ENCODE data around the gene ZFYVE16.
"Not testable (repeated sequence)": the region's sequence is repeated elsewhere in the genome, so short reads cannot be mapped to it uniquely, and the experiment has no call there.

The ZFYVE16 gene

DNA sequence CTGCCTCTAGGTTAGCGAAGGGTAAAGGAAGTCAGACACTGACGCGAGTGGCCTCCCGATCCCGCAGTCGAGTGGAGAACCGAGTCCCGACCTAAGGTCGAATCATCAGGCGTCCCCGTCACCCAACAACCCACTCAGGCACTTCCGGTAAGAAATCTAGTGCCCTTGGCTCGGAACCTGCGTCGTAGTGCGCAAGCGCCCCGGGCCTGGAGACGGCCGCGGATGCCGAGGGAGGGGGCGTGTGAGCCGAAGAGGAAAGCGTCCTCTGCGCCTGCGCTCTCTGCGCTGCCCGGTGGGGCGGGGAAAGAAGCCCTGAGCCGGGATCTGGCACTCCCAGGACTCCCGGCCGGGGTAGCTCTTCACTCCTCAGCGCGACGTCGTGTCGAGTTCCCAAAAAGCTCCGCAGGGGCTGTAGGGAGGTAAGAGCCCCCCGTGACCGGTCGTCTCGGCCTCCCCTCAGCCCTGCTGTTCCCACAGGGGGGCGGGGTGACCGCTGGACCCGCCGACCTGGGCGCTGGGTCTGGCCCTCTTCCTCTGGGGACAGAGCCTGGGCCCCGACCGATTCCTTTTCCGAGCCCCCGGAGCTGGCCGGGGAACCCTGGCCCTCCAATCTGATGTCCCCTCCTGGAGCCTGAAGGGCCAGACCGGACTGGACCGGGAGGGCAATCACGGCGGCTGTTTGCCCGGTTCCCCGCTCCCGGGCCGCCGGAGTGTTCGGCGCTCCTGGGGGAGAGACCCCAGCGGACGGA lies at the start of gene ZFYVE16:
ZFYVE16 (plus strand) TSS at position 330 of the 749 bp plus-strand sequence. CDS start 26,084 bp downstream, outside the sequence.
- peak; percentile 95 for DNase-seq (ENCODE audit: low read depth)

- DNase-seq (ENCODE audit: low read depth): no peak
Observed at GRCh38 chr5:80360914-80361444, 46.9 kb upstream of the ZFYVE16 start.

DNA sequence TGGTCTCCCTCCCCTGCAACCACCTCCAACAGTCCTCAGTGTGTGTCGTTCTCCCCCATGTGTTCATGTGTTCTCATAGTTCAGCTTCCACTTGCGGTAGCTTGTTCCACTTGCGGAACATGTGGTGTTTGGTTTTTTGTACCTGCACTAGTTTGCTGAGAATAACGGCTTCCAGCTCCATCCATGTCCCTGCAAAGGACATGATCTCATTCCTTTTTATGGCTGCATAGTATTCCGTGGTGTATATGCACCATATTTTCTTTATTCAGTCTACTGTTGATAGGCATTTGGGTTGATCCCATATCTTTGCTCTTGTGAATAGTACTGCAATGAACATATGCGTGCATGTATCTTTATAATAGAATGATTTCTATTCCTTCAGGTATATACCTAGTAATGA lies 43.0 kb upstream of the ZFYVE16 start:
- no peak for DNase-seq (ENCODE audit: low read depth)

GRCh38 chr5:80368661-80369480 lies 39.0 kb upstream of the ZFYVE16 start:
- DNase-seq (ENCODE audit: low read depth): no peak

- no peak for DNase-seq (ENCODE audit: low read depth)
Observed at GRCh38 chr5:80369521-80369920, 38.3 kb upstream of the ZFYVE16 start.

DNA sequence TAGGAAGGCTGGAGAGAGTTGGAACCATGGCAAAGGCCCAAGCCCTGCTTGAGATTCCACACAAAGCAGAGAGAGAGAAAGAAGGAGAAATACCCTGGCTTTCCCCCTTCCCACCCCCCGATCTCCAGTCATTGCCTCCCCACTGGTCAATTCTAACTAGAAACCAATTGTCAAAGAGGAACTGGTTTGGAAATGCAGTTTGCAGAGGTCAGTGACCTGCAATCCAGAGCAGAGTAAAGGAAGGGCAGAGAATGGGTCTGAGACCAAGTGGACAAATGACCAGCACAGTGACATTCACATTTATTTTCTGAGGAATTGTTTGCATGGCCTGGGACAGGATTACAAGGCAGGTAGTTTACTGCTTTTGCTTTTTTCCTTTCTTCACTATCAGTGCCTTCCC lies 37.5 kb upstream of the ZFYVE16 start:
- DNase-seq (ENCODE audit: low read depth): no peak

DNA sequence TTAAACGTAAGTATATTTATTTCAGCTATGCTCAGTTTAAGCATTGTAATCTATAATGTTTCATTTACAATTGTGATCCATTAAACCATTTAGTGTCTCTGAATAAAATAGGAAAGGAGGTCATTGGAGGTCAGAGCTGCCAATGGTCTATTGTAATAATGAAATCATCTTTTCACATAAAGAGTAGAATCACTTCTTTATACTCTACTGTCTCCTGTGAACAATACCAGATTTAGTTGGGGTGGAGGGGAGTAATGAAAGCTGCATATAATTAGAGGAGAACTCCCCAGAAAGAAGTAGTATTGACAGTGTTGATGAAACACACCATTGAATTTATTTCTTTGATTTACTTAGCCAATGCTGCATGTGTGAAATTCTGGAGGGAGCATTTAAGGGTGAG lies 35.1 kb upstream of the ZFYVE16 start:
- no peak for DNase-seq (ENCODE audit: low read depth)

- no peak for DNase-seq (ENCODE audit: low read depth)
Observed at GRCh38 chr5:80374188-80374587, 33.7 kb upstream of the ZFYVE16 start.

GRCh38 chr5:80376557-80376956 lies 31.3 kb upstream of the ZFYVE16 start:
- DNase-seq (ENCODE audit: low read depth): no peak

DNA sequence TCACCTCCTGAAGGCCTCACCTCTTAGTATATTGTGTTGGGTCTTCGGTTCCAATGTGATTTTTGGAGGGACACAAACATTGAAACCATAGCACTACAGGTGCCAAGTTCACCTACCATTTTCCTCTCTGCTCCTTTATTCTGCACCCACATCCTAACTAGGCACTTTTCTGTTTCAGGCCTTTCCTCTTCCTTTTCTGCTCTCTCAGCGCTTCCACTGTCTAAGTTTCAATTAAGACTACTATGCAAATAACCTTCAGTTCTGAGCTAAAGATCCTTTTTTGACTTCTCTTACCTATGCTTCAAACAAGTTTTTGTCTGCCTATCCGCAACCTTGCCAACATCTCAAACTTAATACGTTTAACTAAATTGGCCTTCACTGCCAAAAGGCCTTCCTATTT lies 25.4 kb upstream of the ZFYVE16 start:
- no peak for DNase-seq (ENCODE audit: low read depth)

GRCh38 chr5:80387063-80387768 lies 20.6 kb upstream of the ZFYVE16 start:
- DNase-seq (ENCODE audit: low read depth): no peak

GRCh38 chr5:80389580-80389979 lies 18.3 kb upstream of the ZFYVE16 start:
- DNase-seq (ENCODE audit: low read depth): no peak

- not testable (repeated sequence) for DNase-seq (ENCODE audit: low read depth)
Observed at GRCh38 chr5:80390413-80390812, 17.5 kb upstream of the ZFYVE16 start.

- not testable (repeated sequence) for DNase-seq (ENCODE audit: low read depth)
Observed at GRCh38 chr5:80391267-80391666, 16.6 kb upstream of the ZFYVE16 start.

DNA sequence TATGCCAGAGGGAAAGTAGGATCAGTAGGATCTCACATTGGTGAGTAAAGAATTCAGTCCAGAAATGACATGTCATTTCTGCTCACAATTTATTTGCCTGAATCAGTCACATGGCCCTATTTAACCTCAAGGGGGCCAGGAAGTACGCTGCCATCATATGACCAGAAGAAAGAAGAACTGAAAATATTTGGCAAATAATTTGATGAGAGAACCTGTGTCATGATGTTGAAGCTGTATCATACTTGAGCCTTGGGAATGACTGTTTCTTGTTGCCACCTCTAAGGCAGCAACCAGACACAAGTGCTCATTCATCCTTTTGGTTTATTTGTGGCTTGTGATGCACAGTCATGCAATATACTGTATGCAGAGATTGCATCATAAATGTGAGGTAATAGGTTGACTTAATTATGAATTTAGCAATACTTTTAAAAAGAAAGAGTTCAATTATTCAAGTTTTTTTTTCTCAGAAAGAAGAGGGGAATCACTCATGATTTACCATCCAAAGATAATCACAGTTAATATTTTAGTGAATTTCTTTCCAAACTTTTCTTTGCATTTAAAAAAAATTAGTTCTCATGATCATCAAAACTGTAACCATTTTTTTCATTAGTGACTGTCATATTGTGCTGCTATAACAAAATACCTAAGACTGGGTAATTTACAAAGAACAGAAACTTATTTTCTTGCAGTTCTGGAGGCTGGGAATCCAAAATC lies 8.2 kb upstream of the ZFYVE16 start:
- peak; percentile 17 for DNase-seq (ENCODE audit: low read depth)

- DNase-seq (ENCODE audit: low read depth): not testable (repeated sequence)
Observed at GRCh38 chr5:80400368-80400767, 7.5 kb upstream of the ZFYVE16 start.

DNA sequence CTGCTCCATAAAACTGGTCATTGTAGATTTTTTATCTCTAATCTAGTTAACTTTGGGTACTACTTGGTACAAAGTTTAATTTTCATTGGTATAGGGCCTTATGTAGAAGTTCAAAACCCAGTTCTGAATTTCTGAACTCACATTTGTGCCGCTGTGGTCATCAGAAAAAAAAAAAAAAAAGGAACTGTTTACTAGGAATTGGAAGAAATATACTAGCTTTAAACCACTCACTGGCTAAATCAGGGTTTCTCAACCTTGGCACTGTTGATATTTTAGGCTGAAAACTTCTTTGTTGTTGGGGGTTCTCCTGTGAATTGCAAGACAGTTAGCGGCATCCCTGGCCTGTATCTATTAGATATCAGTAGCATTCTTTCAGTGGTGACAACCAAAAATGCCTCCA lies 4.1 kb upstream of the ZFYVE16 start:
- no peak for DNase-seq (ENCODE audit: low read depth)

- peak; percentile 12 for DNase-seq (ENCODE audit: low read depth)
Observed at GRCh38 chr5:80406980-80407734, 707 bp upstream of the ZFYVE16 start.

DNA sequence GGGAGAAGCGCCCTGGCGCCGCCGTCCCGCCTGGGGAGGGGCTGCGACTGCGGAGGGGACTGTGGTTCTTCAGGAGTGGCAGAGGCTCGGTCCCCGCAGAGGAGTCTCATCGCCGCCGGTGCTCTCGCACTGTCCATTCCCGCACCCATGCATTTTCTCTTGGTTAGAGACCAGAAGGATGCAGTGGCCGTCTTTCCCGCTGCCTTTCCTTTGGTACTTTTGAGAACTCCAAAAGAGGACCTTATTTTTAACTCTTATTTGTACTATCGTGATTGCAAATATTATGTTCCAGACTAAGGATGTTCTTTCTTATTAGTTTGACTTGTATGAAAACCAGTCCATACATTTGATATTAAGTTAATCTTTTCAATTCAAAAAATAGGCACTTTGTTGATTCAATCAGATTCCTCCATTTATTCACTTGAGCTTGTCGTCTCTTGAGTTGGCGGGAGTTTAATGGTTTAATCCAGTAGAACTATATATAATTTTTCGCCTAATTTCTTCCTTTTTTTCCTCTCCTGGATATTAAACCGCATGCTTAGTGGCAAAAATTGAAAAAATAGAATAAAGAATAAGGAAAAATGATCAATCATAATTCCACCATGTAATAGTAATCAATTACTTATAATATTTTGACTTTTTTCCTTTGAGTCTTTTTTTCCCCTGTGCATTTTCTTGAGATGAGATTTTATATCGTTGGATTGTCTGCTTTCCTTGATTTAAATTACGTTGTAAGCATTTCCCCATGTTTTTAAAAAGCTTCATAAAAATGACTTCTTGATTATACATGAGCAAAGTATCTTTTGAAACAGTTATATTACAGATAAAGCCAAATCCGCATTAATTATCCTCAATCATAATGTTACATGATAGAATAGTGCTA lies 861 bp downstream of the ZFYVE16 start:
- DNase-seq (ENCODE audit: low read depth): peak; percentile 27
